WTC11 (cell line): ENCODE data around the gene YDJC. TPM values are rescaled to one million over a fixed set of nuclear protein-coding genes. Genes with fewer than 3 reads are reported as not detected.

Source experiments
- ATAC-seq: fragments of 200-7000 bp; cut with Tn5 transposase; 2 replicates; pipeline ENCODE4 v1.10.0; 2021; ENCODE audit warnings: mild to moderate bottlenecking, moderate library complexity
- CTCF ChIA-PET: fragments of 300-600 bp; sonication (Branson Sonifier 250); formaldehyde crosslinking; loops from one replicate; lab custom pipeline; 2021; ENCODE audit warnings: antibody characterized with exemption; lab: Charles Lee
- POLR2A ChIA-PET: fragments of 350-600 bp; sonication (Branson Sonifier 250); formaldehyde crosslinking; loops from one replicate; lab custom pipeline; 2021; ENCODE audit warnings: antibody characterized with exemption; lab: Charles Lee
- DNase-seq: peaks from one replicate; pipeline ENCODE4 v3.0.0; 2021; ENCODE audit warnings: low spot score
- H3K27ac Mint-ChIP-seq: 2 replicates; pipeline ENCODE4 v1.8.0; 2021; ENCODE audit warnings: mixed read lengths
- H3K27me3 Mint-ChIP-seq: 2 replicates; pipeline ENCODE4 v1.8.0; 2021; ENCODE audit warnings: low read depth, mild to moderate bottlenecking, moderate library complexity, mixed read lengths
- H3K36me3 Mint-ChIP-seq: 2 replicates; pipeline ENCODE4 v1.8.0; 2021; ENCODE audit warnings: mixed read lengths
- H3K4me1 Mint-ChIP-seq: 2 replicates; pipeline ENCODE4 v1.8.0; 2022; ENCODE audit warnings: mixed read lengths
- H3K4me3 Mint-ChIP-seq: 2 replicates; pipeline ENCODE4 v1.8.0; 2021; ENCODE audit warnings: mild to moderate bottlenecking, moderate library complexity, mixed read lengths
- H3K9me3 Mint-ChIP-seq: 2 replicates; pipeline ENCODE4 v1.8.0; 2021; ENCODE audit warnings: mixed read lengths
- AFF4 ChIP-seq: sonication (generic); formaldehyde crosslinking; IDR thresholded peaks from 2 replicates; pipeline ENCODE4 v1.8.1; 2023; ENCODE audit warnings: mild to moderate bottlenecking, missing genetic modification reagents, borderline replicate concordance
- ATF2 ChIP-seq: sonication (generic); formaldehyde crosslinking; IDR thresholded peaks from 2 replicates; pipeline ENCODE4 v1.8.1; 2022; ENCODE audit warnings: low read depth, missing genetic modification reagents, borderline replicate concordance
- E2F4 ChIP-seq: sonication (generic); formaldehyde crosslinking; IDR thresholded peaks from 2 replicates; pipeline ENCODE4 v1.8.1; 2022; ENCODE audit warnings: low read depth, mild to moderate bottlenecking, moderate library complexity, missing genetic modification reagents, borderline replicate concordance
- ELF4 ChIP-seq: sonication (generic); formaldehyde crosslinking; IDR thresholded peaks from 2 replicates; pipeline ENCODE4 v1.8.1; 2022; ENCODE audit warnings: low read depth, mild to moderate bottlenecking, moderate library complexity, missing genetic modification reagents
- ETV6 ChIP-seq: sonication (generic); formaldehyde crosslinking; IDR thresholded peaks from 2 replicates; pipeline ENCODE4 v1.8.1; 2022; ENCODE audit warnings: mild to moderate bottlenecking, missing genetic modification reagents
- FOXK1 ChIP-seq: sonication (generic); formaldehyde crosslinking; IDR thresholded peaks from 2 replicates; pipeline ENCODE4 v1.8.0; 2022; ENCODE audit warnings: mild to moderate bottlenecking, moderate library complexity, missing genetic modification reagents
- IRF2 ChIP-seq: sonication (generic); formaldehyde crosslinking; IDR thresholded peaks from 2 replicates; pipeline ENCODE4 v1.8.0; 2022; ENCODE audit warnings: low read depth, missing genetic modification reagents, borderline replicate concordance
- MYBL2 ChIP-seq: sonication (generic); formaldehyde crosslinking; IDR thresholded peaks from 2 replicates; pipeline ENCODE4 v1.8.1; 2023; ENCODE audit warnings: mild to moderate bottlenecking, moderate library complexity, missing genetic modification reagents
- NR2C2 ChIP-seq: sonication (generic); formaldehyde crosslinking; IDR thresholded peaks from 2 replicates; pipeline ENCODE4 v1.8.0; 2022; ENCODE audit warnings: mild to moderate bottlenecking, missing genetic modification reagents
- PREB ChIP-seq: sonication (generic); formaldehyde crosslinking; IDR thresholded peaks from 2 replicates; pipeline ENCODE4 v1.8.1; 2022; ENCODE audit warnings: mild to moderate bottlenecking, missing genetic modification reagents, moderate library complexity, borderline replicate concordance
- SMAD4 ChIP-seq: sonication (generic); formaldehyde crosslinking; IDR thresholded peaks from 2 replicates; pipeline ENCODE4 v1.8.0; 2022; ENCODE audit warnings: mild to moderate bottlenecking, missing genetic modification reagents
- SOX15 ChIP-seq: fragments of 250-450 bp; sonication (Bioruptor Pico); IDR thresholded peaks from 2 replicates; pipeline ENCODE4 v1.9.0; 2021; ENCODE audit warnings: mild to moderate bottlenecking
- TEAD1 ChIP-seq: sonication (generic); formaldehyde crosslinking; IDR thresholded peaks from 2 replicates; pipeline ENCODE4 v1.8.0; 2022; ENCODE audit warnings: mild to moderate bottlenecking, missing genetic modification reagents
- USF1 ChIP-seq: sonication (generic); formaldehyde crosslinking; IDR thresholded peaks from 2 replicates; pipeline ENCODE4 v1.8.0; 2022; ENCODE audit warnings: mild to moderate bottlenecking, missing genetic modification reagents
- USF2 ChIP-seq: sonication (generic); formaldehyde crosslinking; IDR thresholded peaks from 2 replicates; pipeline ENCODE4 v1.8.1; 2023; ENCODE audit warnings: mild to moderate bottlenecking, missing genetic modification reagents, moderate library complexity
- ZMAT4 ChIP-seq: fragments of 250-450 bp; sonication (Bioruptor Pico); IDR thresholded peaks from 2 replicates; pipeline ENCODE4 v1.9.0; 2021; ENCODE audit warnings: mild to moderate bottlenecking
- ZNF121 ChIP-seq: sonication (generic); formaldehyde crosslinking; IDR thresholded peaks from 2 replicates; pipeline ENCODE4 v1.8.0; 2023; ENCODE audit warnings: missing genetic modification reagents
- ZNF425 ChIP-seq: fragments of 250-450 bp; sonication (Bioruptor Pico); conservative IDR thresholded peaks from 2 replicates; pipeline ENCODE4 v1.9.0; 2021; ENCODE audit warnings: mild to moderate bottlenecking
- total RNA-seq: library from RNA; stranded (reverse); gene quantifications from 3 replicates; pipeline ENCODE4 v1.2.3, GENCODE V29; 2021

YDJC gene
- total RNA-seq, 1 experiment from 2014 or later = 39.8 TPM

- CTCF ChIA-PET = interaction anchor here (0.9 to 3.0 kb wide), 5 partner anchors 12 to 40 kb away, joined by 3 to 10 read pairs (median 6); partner anchors contain the start of gene SDF2L1
- Mint-ChIP-seq H3K36me3 (peaks cover 13% of the 10 kb centered on the region), H3K4me3 (no peak overlapping the region), H3K9me3 (no peaks in the 10 kb centered on the region), H3K27me3 (no peaks in the 10 kb centered on the region), H3K4me1 (peaks cover 6% of the 10 kb centered on the region; the same call in 1 of the 2 replicates), H3K27ac (0 out of 2 replicates have a peak overlapping the region, but pooled peaks have one; percentile 45)
- POLR2A ChIA-PET = no interaction called here
- no peak for TF ChIP-seq SOX15 (CRISPR knock-in tag)
- no peak for TF ChIP-seq ATF2 (CRISPR knock-in tag)
- TF ChIP-seq MYBL2 = no peak
- 0 out of 2 replicates have a peak, but pooled peaks have one; percentile 51 for TF ChIP-seq ZNF121 (CRISPR knock-in tag)
- TF ChIP-seq USF2 (CRISPR knock-in tag) = no peak
- TF ChIP-seq PREB (CRISPR knock-in tag) = no peak
- no peak for TF ChIP-seq SMAD4 (CRISPR knock-in tag)
- ATAC-seq (no peak), DNase-seq (no peak)
Observed at GRCh38 chr22:21605887-21606564, 23.8 kb downstream of the YDJC start.

- Mint-ChIP-seq H3K27me3 (no peaks in the 10 kb centered on the region), H3K4me1 (peaks cover 12% of the 10 kb centered on the region), H3K27ac (no peak overlapping the region), H3K9me3 (no peaks in the 10 kb centered on the region), H3K36me3 (peaks cover 2% of the 10 kb centered on the region), H3K4me3 (no peak overlapping the region)
- CTCF ChIA-PET = interaction anchor here (0.6 to 2.0 kb wide), 6 partner anchors 10 to 43 kb away, joined by 3 to 10 read pairs (median 6); no protein-coding TSS in a partner anchor
- POLR2A ChIA-PET = no interaction called here
- ATAC-seq = no peak
- TF ChIP-seq NR2C2 = no peak
- TF ChIP-seq AFF4 (CRISPR knock-in tag) = no peak
- TF ChIP-seq ELF4 (CRISPR knock-in tag) = no peak
- DNase-seq = no peak
Observed at GRCh38 chr22:21603973-21604372, 25.8 kb downstream of the YDJC start.

- H3K9me3 Mint-ChIP-seq = no peaks in the 10 kb centered on the region
- peaks cover 2% of the 10 kb centered on the region for H3K36me3 Mint-ChIP-seq
- ChIA-PET CTCF (interaction anchor here (0.9 to 1.7 kb wide), 3 partner anchors 9 to 44 kb away, joined by 3 to 9 read pairs (median 6); partner anchors contain the start of gene SDF2L1), POLR2A (interaction anchor here (1.2 kb wide), 1 partner anchor 44 kb away, joined by 3 read pairs; no protein-coding TSS in a partner anchor)
- ATAC-seq = no peak
- H3K27me3 Mint-ChIP-seq = no peaks in the 10 kb centered on the region
- H3K4me3 Mint-ChIP-seq = no peak overlapping the region
- no peak for DNase-seq
- peak overlapping the region; percentile 54 for H3K27ac Mint-ChIP-seq
- H3K4me1 Mint-ChIP-seq = peaks cover 18% of the 10 kb centered on the region
- no peak for TF ChIP-seq ETV6 (CRISPR knock-in tag)
- TF ChIP-seq IRF2 (CRISPR knock-in tag) = no peak
- TF ChIP-seq E2F4 = no peak
- TF ChIP-seq TEAD1 (CRISPR knock-in tag) = no peak
- TF ChIP-seq MYBL2 = no peak
- TF ChIP-seq USF1 (CRISPR knock-in tag) = no peak
- TF ChIP-seq ZNF425 (CRISPR knock-in tag) = no peak
- no peak for TF ChIP-seq FOXK1 (CRISPR knock-in tag)
- TF ChIP-seq SOX15 (CRISPR knock-in tag) = no peak
- no peak for TF ChIP-seq ZMAT4
Observed at GRCh38 chr22:21602579-21602978, 27.2 kb downstream of the YDJC start.
